ENCODE results near the gene STRN4. TPM values are rescaled to one million over a fixed set of nuclear protein-coding genes. Genes with fewer than 3 reads are reported as not detected.

Gene STRN4
- total and polyA plus RNA-seq, 7 donors: 28.6 to 72.3 (median 46.2) TPM

- Histone ChIP-seq H3K27me3 (ENCODE audit: insufficient read depth in 3 of 3, low read length in 2 of 3) (no peaks in the 10 kb centered on the region), H3K9me3 (no peaks in the 10 kb centered on the region), H3K27ac (no peak overlapping the region), H3K4me3 (no peak overlapping the region), H3K4me1 (no peaks in the 10 kb centered on the region), H3K36me3 (ENCODE audit: insufficient read depth in 1 of 2, low read depth in 1 of 2) (peaks cover 0 to 74% of the 10 kb centered on the region in 2 donors)
- TF ChIP-seq CTCF (IDR thresholded peaks at IDR 0.05): no peak
- 82 to 89% (median 85%) methylated on average over 26 of the region's 26 CpGs for WGBS, 3 donors
- no peak for ATAC-seq
- DNase-seq: peak in 1 of 2 donors; percentile 55
- intact Hi-C loops (cut with DNase I): no loop called here
Observed at GRCh38 chr19:46678110-46678732, 68.0 kb downstream of the STRN4 start.

GRCh38 chr19:46674416-46675178 is 71.7 kb downstream of the STRN4 start:
- H3K4me1 ChIP-seq: no peaks in the 10 kb centered on the region
- DNase-seq: no peak
- no peak for TF ChIP-seq CTCF (IDR thresholded peaks at IDR 0.05)
- H3K36me3 ChIP-seq (ENCODE audit: insufficient read depth in 1 of 2, low read depth in 1 of 2): peaks cover 0 to 51% of the 10 kb centered on the region in 2 donors
- H3K27me3 ChIP-seq (ENCODE audit: insufficient read depth in 3 of 3, low read length in 2 of 3): no peaks in the 10 kb centered on the region
- no peak overlapping the region for H3K4me3 ChIP-seq
- no peaks in the 10 kb centered on the region for H3K9me3 ChIP-seq
- intact Hi-C loops (cut with DNase I): no loop called here
- no peak overlapping the region for H3K27ac ChIP-seq
- ATAC-seq: peak in 1 of 4 donors; percentile 40
- 93 to 95% (median 94%) methylated on average over 21 of the region's 21 CpGs for WGBS, 3 donors

- Histone ChIP-seq H3K27me3 (ENCODE audit: insufficient read depth in 3 of 3, low read length in 2 of 3) (no peaks in the 10 kb centered on the region), H3K4me1 (no peaks in the 10 kb centered on the region), H3K36me3 (ENCODE audit: insufficient read depth in 1 of 2, low read depth in 1 of 2) (peaks cover 0 to 27% of the 10 kb centered on the region in 2 donors), H3K27ac (no peak overlapping the region), H3K4me3 (no peak overlapping the region), H3K9me3 (no peaks in the 10 kb centered on the region)
- no peak for ATAC-seq
- TF ChIP-seq CTCF (IDR thresholded peaks at IDR 0.05): no peak
- intact Hi-C loops (cut with DNase I): no loop called here
- DNase-seq: no peak
Observed at GRCh38 chr19:46670813-46671212, 75.4 kb downstream of the STRN4 start.

Other genes with a start within 250 kb of the STRN4 start
- gene CALM3, start 145.1 kb downstream of the STRN4 start, total RNA-seq: 100 to 1,000 TPM; 142 to 192 (median 175) TPM
- gene CALM3, start 145.1 kb downstream of the STRN4 start, polyA plus RNA-seq: 100 to 1,000 TPM; 120 to 145 (median 124) TPM
- 1 to 10 TPM in 3 of 4 donors, under 1 TPM in 1; 0.82 to 7.0 (median 2.3) TPM for gene PTGIR, start 121.4 kb downstream of the STRN4 start, total RNA-seq
- gene PTGIR, start 121.4 kb downstream of the STRN4 start, polyA plus RNA-seq: 1 to 10 TPM in 1 of 3 donors, under 1 TPM in 2; 0.74 to 1.2 (median 0.75) TPM
- not detected for gene GNG8, start 110.2 kb downstream of the STRN4 start, total RNA-seq
- gene GNG8, start 110.2 kb downstream of the STRN4 start, polyA plus RNA-seq: not detected
- gene DACT3, start 85.3 kb downstream of the STRN4 start, total RNA-seq: 1 to 10 TPM in 3 of 4 donors, under 1 TPM in 1; 0.76 to 1.6 (median 1.1) TPM
- under 1 TPM; 0.44 to 0.66 (median 0.53) TPM for gene DACT3, start 85.3 kb downstream of the STRN4 start, polyA plus RNA-seq
- gene PRKD2, start 29.3 kb downstream of the STRN4 start, total RNA-seq: 1 to 10 TPM; 6.3 to 9.1 (median 8.1) TPM
- gene PRKD2, start 29.3 kb downstream of the STRN4 start, polyA plus RNA-seq: 1 to 10 TPM; 4.0 to 6.9 (median 4.8) TPM
- gene FKRP, start 393 bp downstream of the STRN4 start, total RNA-seq: 10 to 100 TPM; 14.4 to 24.5 (median 20.3) TPM
- 10 to 100 TPM; 11.6 to 15.0 (median 13.1) TPM for gene FKRP, start 393 bp downstream of the STRN4 start, polyA plus RNA-seq
- gene SLC1A5, start 42.1 kb upstream of the STRN4 start, total RNA-seq: 10 to 100 TPM in 1 of 4 donors, 1 to 10 TPM in 3; 5.4 to 12.6 (median 8.2) TPM
- 10 to 100 TPM in 1 of 3 donors, 1 to 10 TPM in 2; 3.2 to 10.3 (median 3.4) TPM for gene SLC1A5, start 42.1 kb upstream of the STRN4 start, polyA plus RNA-seq
- 10 to 100 TPM; 72.5 to 87.4 (median 85.9) TPM for gene AP2S1, start 104.4 kb upstream of the STRN4 start, total RNA-seq
- 100 to 1,000 TPM in 1 of 3 donors, 10 to 100 TPM in 2; 63.0 to 121 (median 97.2) TPM for gene AP2S1, start 104.4 kb upstream of the STRN4 start, polyA plus RNA-seq
- 10 to 100 TPM; 26.0 to 44.9 (median 32.2) TPM for gene ARHGAP35, start 114.5 kb upstream of the STRN4 start, total RNA-seq
- 10 to 100 TPM in 2 of 3 donors, 1 to 10 TPM in 1; 10.0 to 50.6 (median 15.5) TPM for gene ARHGAP35, start 114.5 kb upstream of the STRN4 start, polyA plus RNA-seq

Data from psoas muscle (tissue), 8 donors.